PC-9 (cell line): ENCODE results near the gene VLDLR. TPM values are rescaled to one million over a fixed set of nuclear protein-coding genes. Genes with fewer than 3 reads are reported as not detected.
A peak's percentile ranks its signal among the peaks of the same experiment; 100 is the strongest.

ENCODE experiments used
- BruUV-seq: library from RNA; stranded (reverse); fragments of 400-500 nt; replicated peaks from 2 replicates; lab custom pipeline; 2021; lab: Mats Ljungman, UMichigan
- CTCF ChIA-PET: fragments of 300-600 bp; sonication (Branson Sonifier 250); formaldehyde crosslinking; loops from one replicate; lab custom pipeline; 2022; ENCODE audit warnings: antibody characterized with exemption; lab: Charles Lee
- POLR2A ChIA-PET: fragments of 300-600 bp; sonication (Branson Sonifier 250); formaldehyde crosslinking; loops from one replicate; lab custom pipeline; 2022; ENCODE audit warnings: antibody characterized with exemption; ENCODE audit not compliant: unreplicated experiment; lab: Charles Lee
- DNase-seq, 2 experiments: peaks; one replicate each; pipeline versions ENCODE4 v3.0.0 to v3.0.0-alpha.2; 2015 to 2022; ENCODE audit warnings: mixed read lengths in 1 of 2
- H2AFZ ChIP-seq: fragments of 200-600 bp; sonication (generic); 2 replicates; pipeline ENCODE4 v1.8.1; 2017; ENCODE audit warnings: antibody characterized with exemption
- H3F3A ChIP-seq: fragments of 200-600 bp; sonication (generic); 2 replicates; pipeline ENCODE4 v1.8.1; 2017; ENCODE audit warnings: antibody characterized with exemption, mild to moderate bottlenecking, low read depth; ENCODE audit not compliant: insufficient read depth
- H3K27ac ChIP-seq: fragments of 200-600 bp; sonication (generic); 2 replicates; pipeline ENCODE4 v1.6.1; 2016; ENCODE audit warnings: mixed run types
- H3K27me3 ChIP-seq: fragments of 200-600 bp; sonication (generic); 2 replicates; pipeline ENCODE4 v1.6.1; 2016; ENCODE audit warnings: low read depth, mixed run types; ENCODE audit not compliant: insufficient read depth
- H3K36me3 ChIP-seq: fragments of 200-600 bp; sonication (generic); 2 replicates; pipeline ENCODE4 v1.6.1; 2016; ENCODE audit warnings: low read depth, mixed run types
- H3K4me1 ChIP-seq: fragments of 200-600 bp; sonication (generic); replicated peaks from 2 replicates; pipeline ENCODE4 v1.6.1; 2016; ENCODE audit warnings: mixed run types; ENCODE audit not compliant: insufficient read depth
- H3K4me2 ChIP-seq: fragments of 200-600 bp; sonication (generic); 2 replicates; pipeline ENCODE4 v1.6.1; 2017; ENCODE audit warnings: mixed run types
- H3K4me3 ChIP-seq: fragments of 200-600 bp; sonication (generic); 2 replicates; pipeline ENCODE4 v1.6.1; 2016; ENCODE audit warnings: mixed run types
- H3K79me2 ChIP-seq: fragments of 200-600 bp; sonication (generic); 2 replicates; pipeline ENCODE4 v1.6.1; 2017; ENCODE audit warnings: low read depth, mixed run types
- H3K9me2 ChIP-seq: fragments of 200-600 bp; sonication (generic); 2 replicates; pipeline ENCODE4 v1.8.1; 2017; ENCODE audit warnings: mild to moderate bottlenecking; ENCODE audit not compliant: insufficient read depth
- H3K9me3 ChIP-seq: fragments of 200-600 bp; sonication (generic); 2 replicates; pipeline ENCODE4 v1.8.1; 2016; ENCODE audit warnings: low read depth; ENCODE audit not compliant: insufficient read depth
- H4K20me1 ChIP-seq: fragments of 200-600 bp; sonication (generic); 2 replicates; pipeline ENCODE4 v1.8.1; 2017; ENCODE audit not compliant: insufficient read depth
- CTCF ChIP-seq: fragments of 200-600 bp; sonication (generic); conservative IDR thresholded peaks from 2 replicates; pipeline ENCODE4 v1.6.1; 2017; ENCODE audit warnings: mixed run types, antibody characterized with exemption, mild to moderate bottlenecking, moderate library complexity
- EZH2 ChIP-seq: fragments of 200-600 bp; sonication (generic); IDR thresholded peaks from 2 replicates; pipeline ENCODE4 v1.8.0; 2017; ENCODE audit warnings: antibody characterized with exemption, low read depth
- intact Hi-C: fragments of 100-400 bp; cut with micrococcal nuclease; formaldehyde crosslinking; loops from one replicate; pipeline ENCODE4 v1.10.0; 2022; ENCODE audit not compliant: unreplicated experiment
- total RNA-seq: library from RNA; stranded (reverse); gene quantifications from 2 replicates; pipeline ENCODE4 v1.2.3, GENCODE V29; 2021

The VLDLR gene
- total RNA-seq, 1 experiment from 2014 or later: 8.1 TPM

GRCh38 chr9:2624051-2624682 lies 2.6 kb downstream of the VLDLR start:
- Histone ChIP-seq H3K9me3 (no peaks in the 10 kb centered on the region), H3K27me3 (no peaks in the 10 kb centered on the region), H3K79me2 (no peaks in the 10 kb centered on the region), H2AFZ (no peak overlapping the region), H3K4me3 (peak overlapping the region; percentile 74; the same call in 1 of the 2 replicates), H3K4me1 (0 out of 2 replicates have a peak, but pooled peaks cover 8% of the 10 kb centered on the region), H4K20me1 (no peaks in the 10 kb centered on the region), H3K27ac (no peak overlapping the region), H3K36me3 (no peaks in the 10 kb centered on the region), H3K9me2 (no peaks in the 10 kb centered on the region), H3K4me2 (peak overlapping the region; percentile 85), H3F3A (0 out of 2 replicates have a peak, but pooled peaks cover 3% of the 10 kb centered on the region)
- intact Hi-C loops: loop anchor here (5.0 kb wide), 4 partner anchors 52 to 342 kb away; no protein-coding TSS in a partner anchor
- TSS peak; percentile 18 for BruUV-seq
- no peak for TF ChIP-seq CTCF
- TF ChIP-seq EZH2: no peak
- POLR2A ChIA-PET: interaction anchor here (0.6 kb wide), 1 partner anchor 85 kb away, joined by 6 read pairs; no protein-coding TSS in a partner anchor
- CTCF ChIA-PET: no interaction called here
- DNase-seq: peak in 1 of 2 experiments; percentile 40

- intact Hi-C loops: no loop called here
- CTCF ChIA-PET: no interaction called here
Measured at GRCh38 chr9:2625427-2625826, 3.8 kb downstream of the VLDLR start.

GRCh38 chr9:2628919-2629318 lies 7.3 kb downstream of the VLDLR start:
- BruUV-seq: no TSS peak
- intact Hi-C loops: no loop called here
- ChIA-PET POLR2A (no interaction called here), CTCF (no interaction called here)
- H3F3A ChIP-seq: no peaks in the 10 kb centered on the region
- H3K27ac ChIP-seq: no peak overlapping the region
- H3K79me2 ChIP-seq: no peaks in the 10 kb centered on the region
- H3K4me2 ChIP-seq: no peak overlapping the region
- no peak overlapping the region for H2AFZ ChIP-seq
- no peak for DNase-seq
- TF ChIP-seq CTCF: no peak
- TF ChIP-seq EZH2: no peak
- no peaks in the 10 kb centered on the region for H3K27me3 ChIP-seq
- no peaks in the 10 kb centered on the region for H4K20me1 ChIP-seq
- 0 out of 2 replicates have a peak, but pooled peaks cover under 1% of the 10 kb centered on the region for H3K4me1 ChIP-seq
- no peak overlapping the region for H3K4me3 ChIP-seq
- H3K9me3 ChIP-seq: no peaks in the 10 kb centered on the region
- no peaks in the 10 kb centered on the region for H3K9me2 ChIP-seq
- no peaks in the 10 kb centered on the region for H3K36me3 ChIP-seq

More at GRCh38 chr9:2625427-2625826, 3.8 kb downstream of the VLDLR start:
- H4K20me1 ChIP-seq: no peaks in the 10 kb centered on the region
- H3K27me3 ChIP-seq: no peaks in the 10 kb centered on the region
- 0 out of 2 replicates have a peak, but pooled peaks cover 3% of the 10 kb centered on the region for H3F3A ChIP-seq
- H3K36me3 ChIP-seq: no peaks in the 10 kb centered on the region
- H2AFZ ChIP-seq: no peak overlapping the region
- H3K4me2 ChIP-seq: no peak overlapping the region
- no peaks in the 10 kb centered on the region for H3K9me3 ChIP-seq
- H3K9me2 ChIP-seq: no peaks in the 10 kb centered on the region
- H3K79me2 ChIP-seq: no peaks in the 10 kb centered on the region
- 0 out of 2 replicates have a peak, but pooled peaks cover 8% of the 10 kb centered on the region for H3K4me1 ChIP-seq
- H3K27ac ChIP-seq: no peak overlapping the region
- BruUV-seq: no TSS peak
- no peak overlapping the region for H3K4me3 ChIP-seq
- POLR2A ChIA-PET: no interaction called here
- DNase-seq: no peak
- TF ChIP-seq CTCF: no peak
- TF ChIP-seq EZH2: no peak
